HUES6 (cell line): ENCODE data around the gene TTLL10.

Experiments
- H3K27ac ChIP-seq: 2 replicates; pipeline ENCODE4 v1.7.0; 2013; ENCODE audit warnings: low read depth, mild to moderate bottlenecking, low read length, inconsistent platforms
- H3K27me3 ChIP-seq: 2 replicates; pipeline ENCODE4 v1.6.1; 2013; ENCODE audit warnings: low read length; ENCODE audit not compliant: control insufficient read depth, insufficient read depth
- H3K36me3 ChIP-seq: 2 replicates; pipeline ENCODE4 v1.6.1; 2013; ENCODE audit warnings: low read length; ENCODE audit not compliant: control insufficient read depth, insufficient read depth
- H3K4me1 ChIP-seq: 2 replicates; pipeline ENCODE4 v1.6.1; 2013; ENCODE audit warnings: low read length; ENCODE audit not compliant: control insufficient read depth, insufficient read depth
- H3K4me3 ChIP-seq: 2 replicates; pipeline ENCODE4 v1.5.1; 2013; ENCODE audit warnings: low read depth, low read length
- H3K9ac ChIP-seq: one replicate; pipeline ENCODE4 v1.6.1; 2013; ENCODE audit warnings: mild to moderate bottlenecking, low read length
- H3K9me3 ChIP-seq: 2 replicates; pipeline ENCODE4 v1.6.1; 2013; ENCODE audit warnings: low read depth, low read length; ENCODE audit not compliant: control insufficient read depth, insufficient read depth

The TTLL10 gene

DNA sequence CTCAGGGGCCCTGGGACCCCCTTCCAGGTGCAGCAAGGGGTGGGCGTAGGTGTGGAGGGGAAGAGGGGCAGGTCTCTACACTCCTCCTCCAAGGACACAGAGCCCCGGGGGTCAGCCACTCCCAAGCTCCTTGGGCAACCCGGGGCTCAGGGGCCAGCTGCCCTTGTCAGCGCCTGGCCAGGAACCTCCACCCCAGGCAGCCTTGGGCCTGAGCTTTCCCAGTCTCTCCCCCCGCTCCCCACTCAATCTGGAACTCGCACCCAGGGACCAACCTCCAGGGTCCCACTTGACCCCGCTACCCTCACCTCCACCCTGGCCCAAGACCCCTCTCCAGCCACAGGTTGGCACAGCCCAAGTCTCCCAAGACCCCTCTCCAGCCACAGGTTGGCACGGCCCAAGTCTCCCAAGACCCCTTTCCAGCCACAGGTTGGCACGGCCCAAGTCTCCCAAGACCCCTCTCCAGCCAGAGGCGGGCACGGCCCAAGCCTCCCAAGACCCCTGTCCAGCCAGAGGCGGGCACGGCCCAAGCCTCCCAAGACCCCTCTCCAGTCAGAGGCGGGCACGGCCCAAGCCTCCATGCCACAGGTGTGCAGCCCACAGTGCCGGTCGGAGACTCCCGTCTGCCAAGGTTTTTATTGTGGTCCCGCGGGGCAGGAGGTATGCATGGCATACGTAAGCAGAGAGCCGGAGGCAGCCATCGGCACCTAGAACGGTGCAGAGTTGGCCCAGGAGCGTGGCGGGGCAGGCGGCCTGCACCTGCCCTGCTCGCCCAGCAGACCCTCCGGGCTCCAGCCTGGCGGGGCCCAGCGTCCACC is 37.3 kb downstream of the TTLL10 start:
- Histone ChIP-seq H3K27ac (no peak overlapping the region), H3K27me3 (peaks cover 16% of the 10 kb centered on the region), H3K4me3 (no peak overlapping the region), H3K9me3 (no peaks in the 10 kb centered on the region), H3K9ac (no peak overlapping the region), H3K36me3 (no peaks in the 10 kb centered on the region), H3K4me1 (peaks cover 19% of the 10 kb centered on the region)

DNA sequence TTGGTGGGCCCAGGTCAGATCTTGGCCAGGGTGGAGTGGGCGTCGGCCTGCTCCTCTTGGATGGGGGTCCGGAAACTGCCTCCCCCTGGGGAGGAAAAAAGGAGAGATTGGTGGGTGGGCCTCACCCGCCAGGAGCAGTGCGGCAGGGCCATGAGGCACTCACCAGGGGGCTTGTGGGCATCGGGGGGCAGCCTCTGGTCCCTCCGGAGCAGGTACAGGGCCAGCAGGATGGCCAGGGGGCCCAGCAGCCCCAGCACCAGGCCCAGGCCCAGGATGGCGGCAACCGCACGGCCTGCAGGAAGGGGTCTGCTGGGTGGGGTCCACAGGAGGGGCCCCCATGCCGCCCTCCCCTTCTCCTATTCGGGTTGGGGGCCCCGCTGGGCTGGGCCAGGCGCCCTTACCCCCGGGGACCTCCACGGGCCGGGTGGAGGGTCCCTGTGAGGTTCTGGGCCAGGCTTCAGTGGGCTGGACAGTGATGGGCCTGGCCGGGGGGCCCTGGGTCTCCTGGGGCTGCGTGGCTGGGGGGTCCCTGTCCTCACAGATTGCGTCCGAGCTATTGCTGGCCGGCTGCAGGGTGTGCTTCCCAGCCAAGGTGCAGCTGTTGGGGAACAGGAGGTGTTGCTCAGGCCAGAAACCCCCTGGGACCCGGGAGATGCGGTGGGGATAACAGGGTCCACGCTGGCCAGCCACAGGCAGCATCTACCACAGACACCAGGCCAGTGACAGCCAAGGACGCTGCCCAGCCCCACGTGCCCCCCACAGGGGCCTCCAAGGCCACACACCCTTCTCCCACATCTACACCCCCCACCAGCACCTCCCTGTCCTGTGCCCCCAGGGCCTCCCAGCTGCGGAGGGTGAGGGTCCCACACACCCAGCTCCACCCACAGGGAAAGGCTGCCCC is 38.1 kb downstream of the TTLL10 start:
- Histone ChIP-seq H3K4me1 (peaks cover 12% of the 10 kb centered on the region; the same call in 1 of the 2 replicates), H3K27me3 (peaks cover 7% of the 10 kb centered on the region), H3K9me3 (no peaks in the 10 kb centered on the region), H3K9ac (no peak overlapping the region), H3K4me3 (no peak overlapping the region), H3K27ac (no peak overlapping the region), H3K36me3 (peaks cover 4% of the 10 kb centered on the region)

DNA sequence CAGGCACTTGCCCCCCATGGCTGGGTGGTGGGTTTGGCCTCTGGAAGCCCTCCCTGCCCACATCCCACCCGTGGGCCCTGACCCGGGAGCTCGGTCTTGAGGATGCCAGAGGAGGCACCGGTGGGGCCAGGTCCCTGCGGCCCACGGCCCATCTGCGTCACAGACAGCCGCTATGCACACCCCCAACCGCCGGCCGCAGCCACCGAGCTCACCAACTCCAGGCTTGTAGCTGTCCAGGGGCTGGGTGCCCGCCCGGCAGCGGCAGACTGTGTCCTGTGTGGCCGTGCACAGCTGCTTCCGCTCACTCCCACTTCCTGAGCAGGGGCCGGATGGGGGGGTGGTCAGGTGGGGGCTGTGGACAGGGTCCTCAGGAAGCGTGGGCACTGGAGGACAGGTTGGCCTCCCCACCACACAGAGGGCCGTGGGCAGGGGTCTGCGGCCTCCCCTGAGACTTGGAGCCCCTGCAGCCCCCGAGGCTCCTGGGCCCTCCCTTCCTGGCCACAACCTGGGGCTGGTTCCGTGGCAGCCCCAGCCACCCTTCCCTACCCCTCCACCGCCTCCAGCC is 39.2 kb downstream of the TTLL10 start:
- H3K9ac ChIP-seq, result no peak overlapping the region
- H3K27me3 ChIP-seq, result no peaks in the 10 kb centered on the region
- peaks cover 5% of the 10 kb centered on the region; the same call in 1 of the 2 replicates for H3K4me1 ChIP-seq
- H3K9me3 ChIP-seq, result no peaks in the 10 kb centered on the region
- no peak overlapping the region for H3K27ac ChIP-seq
- no peak overlapping the region for H3K4me3 ChIP-seq
- peaks cover 13% of the 10 kb centered on the region for H3K36me3 ChIP-seq

DNA sequence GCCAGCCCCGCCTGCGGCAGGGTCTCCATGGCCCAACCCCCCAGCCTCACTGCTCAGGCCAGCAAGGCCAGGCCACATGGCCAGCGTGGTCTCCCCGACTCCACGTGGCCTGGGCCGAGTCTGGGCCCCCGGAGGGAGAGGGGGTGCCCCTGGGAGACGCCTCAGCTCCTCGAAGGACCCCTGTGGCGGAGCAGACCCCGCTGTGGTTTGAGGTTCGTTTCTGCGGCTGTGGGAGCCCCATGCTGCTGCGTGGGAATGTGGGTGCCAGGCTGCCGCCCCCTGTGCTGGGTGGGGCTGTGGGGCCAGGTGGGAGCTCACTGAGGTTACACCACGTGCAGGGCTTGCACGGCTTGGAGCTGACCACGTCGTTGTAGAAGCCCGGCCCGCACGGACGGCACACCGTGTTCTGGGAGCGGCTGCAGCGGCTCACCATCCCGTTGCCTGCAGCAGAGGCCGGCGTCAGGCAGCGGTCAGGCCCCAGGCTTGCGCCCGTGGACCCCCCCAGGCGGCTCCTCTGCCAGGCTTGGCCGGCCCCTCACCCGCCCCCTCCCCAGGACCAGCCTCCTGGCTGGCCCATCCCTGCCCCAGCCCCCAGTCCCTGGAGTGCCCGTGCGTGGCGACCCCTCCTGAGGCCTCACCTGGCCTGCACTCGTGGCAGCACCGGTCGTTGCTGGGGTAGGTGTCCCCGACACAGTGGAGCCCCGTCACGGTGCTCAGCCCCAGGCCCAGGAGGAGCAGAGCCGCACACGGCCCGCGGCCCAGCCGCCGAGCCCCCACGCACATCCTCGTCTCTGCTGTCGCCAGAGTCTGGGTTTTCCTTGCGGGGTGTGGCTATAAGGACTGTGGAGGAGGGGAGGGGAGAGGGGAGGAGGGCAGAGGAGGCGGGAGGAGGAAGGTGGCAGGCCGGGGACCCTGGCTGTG is 39.9 kb downstream of the TTLL10 start, which contains the start of gene TNFRSF4:
TNFRSF4 (minus strand) TSS at position 809 of the 921 bp plus-strand sequence; CDS start at position 783, 26 bp downstream.
- Histone ChIP-seq H3K4me3 (no peak within 1 kb of the TSS), H3K27me3 (no peaks in the 10 kb centered on the region), H3K9me3 (no peaks in the 10 kb centered on the region), H3K27ac (no peak within 1 kb of the TSS), H3K9ac (no peak within 1 kb of the TSS), H3K4me1 (peaks cover 4% of the 10 kb centered on the region; the same call in 1 of the 2 replicates), H3K36me3 (peaks cover 20% of the 10 kb centered on the region)

DNA sequence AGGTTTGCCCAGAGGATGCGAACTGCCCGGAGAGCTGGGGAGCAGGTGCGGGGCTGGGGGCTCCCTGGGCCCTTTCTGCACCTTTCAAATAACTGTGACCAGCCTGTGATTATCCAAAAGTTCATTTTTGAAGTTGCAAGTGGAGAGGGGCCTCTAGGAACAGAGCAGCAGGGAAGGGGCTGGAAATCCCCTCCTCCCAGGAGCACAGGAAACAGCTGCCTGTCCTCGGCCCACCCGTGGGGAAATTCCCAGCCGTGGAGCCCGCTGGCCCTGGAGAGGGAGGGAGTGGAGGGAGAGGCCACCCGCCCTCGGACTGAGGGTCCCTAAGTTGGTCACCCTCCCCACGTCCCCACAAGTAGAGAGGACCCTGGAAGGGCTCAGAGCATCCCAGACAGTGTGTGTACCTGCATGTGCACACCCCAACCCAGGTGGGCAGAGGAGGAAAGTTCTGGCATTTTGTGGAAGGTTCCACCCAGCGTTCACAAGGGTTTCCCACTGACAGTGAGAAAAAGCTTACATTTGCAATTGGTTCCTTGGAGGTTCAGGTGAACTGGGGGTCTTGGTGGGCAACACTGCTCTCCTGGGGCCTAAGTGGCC is 41.5 kb downstream of the TTLL10 start:
- Histone ChIP-seq H3K36me3 (peaks cover 22% of the 10 kb centered on the region), H3K9ac (no peak overlapping the region), H3K9me3 (no peaks in the 10 kb centered on the region), H3K27ac (no peak overlapping the region), H3K27me3 (no peaks in the 10 kb centered on the region), H3K4me1 (peaks cover 4% of the 10 kb centered on the region; the same call in 1 of the 2 replicates), H3K4me3 (no peak overlapping the region)

DNA sequence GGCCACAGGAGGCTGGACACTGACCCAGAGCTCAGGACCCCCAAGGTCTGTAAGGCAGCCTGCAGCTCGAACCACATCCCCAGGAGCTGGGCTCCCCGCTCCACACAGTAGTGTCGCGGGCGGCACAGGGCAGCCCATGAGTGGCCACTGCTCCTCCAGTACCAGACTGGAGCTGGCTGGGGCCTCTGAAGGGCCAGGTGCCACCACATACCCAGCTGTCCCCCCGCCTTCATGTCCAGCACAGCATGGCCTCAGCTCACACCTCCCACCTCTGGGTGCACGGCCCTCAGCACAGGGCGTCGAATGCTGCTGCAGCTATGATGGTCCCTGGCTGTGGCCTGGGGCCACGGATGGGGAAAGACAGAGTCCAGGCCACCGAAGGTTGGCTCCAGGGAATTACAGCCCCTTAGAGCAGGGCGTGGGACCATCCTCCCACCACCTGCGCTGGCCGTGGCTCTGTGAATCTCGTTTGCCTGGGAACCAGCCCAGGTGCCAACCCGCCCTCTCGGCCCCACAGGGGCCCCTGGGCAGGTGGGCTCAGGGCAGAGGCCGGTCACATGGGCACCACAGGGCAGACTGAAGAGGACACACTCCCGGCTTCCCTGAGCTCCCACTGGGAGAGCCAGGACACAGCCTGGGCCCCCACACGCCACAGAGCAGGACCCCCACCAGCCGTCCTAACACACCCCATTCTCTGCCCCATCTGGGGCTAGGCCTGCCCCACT is 42.4 kb downstream of the TTLL10 start:
- Histone ChIP-seq H3K36me3 (peaks cover 29% of the 10 kb centered on the region), H3K9me3 (no peaks in the 10 kb centered on the region), H3K27me3 (no peaks in the 10 kb centered on the region), H3K4me1 (peaks cover 4% of the 10 kb centered on the region; the same call in 1 of the 2 replicates), H3K4me3 (no peak overlapping the region), H3K9ac (no peak overlapping the region), H3K27ac (no peak overlapping the region)

DNA sequence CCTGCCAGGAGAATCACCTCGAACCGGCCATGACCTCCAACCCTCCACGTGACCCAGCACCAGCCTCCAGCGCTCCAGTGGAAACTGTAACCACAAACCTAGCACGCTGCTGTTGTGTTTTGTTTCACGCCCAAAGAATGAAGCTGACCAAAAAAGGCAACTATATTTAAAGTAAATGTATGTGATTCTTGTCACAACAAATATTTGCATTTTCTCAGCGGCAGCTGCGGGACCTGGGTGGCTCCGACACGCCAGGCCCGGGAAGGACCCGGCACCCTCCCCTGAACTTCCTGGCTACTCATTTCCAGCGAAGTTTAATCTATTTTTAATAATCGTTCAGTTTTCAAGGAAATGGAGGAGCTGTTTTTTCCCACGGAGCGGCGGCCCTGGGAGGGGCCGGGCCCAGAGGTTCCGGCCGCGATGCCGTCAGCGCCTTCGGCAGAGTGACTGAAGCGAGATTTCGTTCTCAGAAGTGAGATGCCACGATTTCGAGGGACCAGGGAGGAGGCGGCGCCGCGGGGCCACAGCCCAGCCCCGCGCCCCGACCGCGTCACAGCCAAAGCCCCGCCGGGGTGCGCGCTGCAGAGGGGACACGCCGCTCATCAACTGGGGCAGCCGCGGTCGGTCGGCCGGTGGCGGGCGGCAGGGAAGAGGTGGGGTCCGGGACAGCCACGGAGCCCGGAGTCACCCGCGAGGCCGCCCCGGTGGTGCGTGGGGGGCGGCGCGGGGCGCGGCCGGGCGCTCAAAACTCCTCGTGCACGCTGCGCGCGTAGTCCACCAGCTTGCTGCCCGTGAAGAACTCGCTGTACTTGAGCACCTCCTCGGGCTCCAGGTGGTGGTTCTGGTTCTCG is 43.3 kb downstream of the TTLL10 start:
- H3K9ac ChIP-seq, result no peak overlapping the region
- no peaks in the 10 kb centered on the region for H3K9me3 ChIP-seq
- no peaks in the 10 kb centered on the region for H3K27me3 ChIP-seq
- peaks cover 4% of the 10 kb centered on the region; the same call in 1 of the 2 replicates for H3K4me1 ChIP-seq
- H3K36me3 ChIP-seq, result peaks cover 34% of the 10 kb centered on the region
- H3K27ac ChIP-seq, result no peak overlapping the region
- no peak overlapping the region for H3K4me3 ChIP-seq

DNA sequence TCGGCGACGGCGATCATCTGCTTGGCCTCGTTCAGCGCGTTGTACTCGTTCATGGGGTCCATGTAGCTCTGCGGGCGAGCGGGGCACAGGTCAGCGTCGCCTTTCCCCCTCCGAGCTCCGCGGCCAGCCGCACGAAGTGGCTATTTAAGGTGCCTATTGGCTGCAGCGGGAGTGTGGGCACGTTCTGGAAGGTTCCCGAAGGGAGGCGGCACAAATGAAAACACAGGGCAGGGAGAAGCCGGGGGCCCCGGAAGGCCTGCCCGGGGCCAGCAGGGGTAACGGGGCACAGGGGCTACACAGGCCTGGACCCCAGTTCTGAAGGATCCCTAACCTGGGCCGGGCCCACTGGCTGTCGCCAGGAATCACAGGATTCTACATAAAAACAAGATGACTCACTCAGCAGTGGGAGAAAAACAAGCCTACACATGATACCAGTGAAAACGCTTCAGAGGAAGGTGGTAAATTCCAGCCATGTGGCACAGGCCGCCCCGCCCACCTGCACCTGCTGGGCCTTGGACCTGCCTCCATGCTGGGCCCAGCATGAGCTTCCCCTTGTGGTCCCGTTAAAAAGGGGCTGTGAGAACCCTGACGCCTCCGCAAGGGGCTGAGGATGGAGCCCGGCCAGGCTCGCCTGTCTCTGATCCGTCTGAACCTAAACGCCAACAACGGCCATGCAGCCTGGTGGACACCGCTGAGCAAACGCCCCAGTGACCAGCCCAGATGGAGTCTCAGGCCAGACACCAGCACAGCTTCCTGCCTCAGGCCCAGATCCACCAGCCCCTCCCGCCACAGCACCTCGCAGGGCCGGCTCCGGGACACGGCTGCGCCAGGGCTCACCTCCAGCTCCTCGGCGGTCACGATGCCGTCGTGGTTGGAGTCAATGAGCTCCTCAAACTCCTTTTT is 44.2 kb downstream of the TTLL10 start:
- H3K4me3 ChIP-seq, result no peak overlapping the region
- H3K27ac ChIP-seq, result no peak overlapping the region
- no peak overlapping the region for H3K9ac ChIP-seq
- peaks cover 4% of the 10 kb centered on the region; the same call in 1 of the 2 replicates for H3K4me1 ChIP-seq
- no peaks in the 10 kb centered on the region for H3K9me3 ChIP-seq
- peaks cover 41% of the 10 kb centered on the region for H3K36me3 ChIP-seq
- H3K27me3 ChIP-seq, result no peaks in the 10 kb centered on the region
